ENCODE results near the gene RAPH1.

DNA sequence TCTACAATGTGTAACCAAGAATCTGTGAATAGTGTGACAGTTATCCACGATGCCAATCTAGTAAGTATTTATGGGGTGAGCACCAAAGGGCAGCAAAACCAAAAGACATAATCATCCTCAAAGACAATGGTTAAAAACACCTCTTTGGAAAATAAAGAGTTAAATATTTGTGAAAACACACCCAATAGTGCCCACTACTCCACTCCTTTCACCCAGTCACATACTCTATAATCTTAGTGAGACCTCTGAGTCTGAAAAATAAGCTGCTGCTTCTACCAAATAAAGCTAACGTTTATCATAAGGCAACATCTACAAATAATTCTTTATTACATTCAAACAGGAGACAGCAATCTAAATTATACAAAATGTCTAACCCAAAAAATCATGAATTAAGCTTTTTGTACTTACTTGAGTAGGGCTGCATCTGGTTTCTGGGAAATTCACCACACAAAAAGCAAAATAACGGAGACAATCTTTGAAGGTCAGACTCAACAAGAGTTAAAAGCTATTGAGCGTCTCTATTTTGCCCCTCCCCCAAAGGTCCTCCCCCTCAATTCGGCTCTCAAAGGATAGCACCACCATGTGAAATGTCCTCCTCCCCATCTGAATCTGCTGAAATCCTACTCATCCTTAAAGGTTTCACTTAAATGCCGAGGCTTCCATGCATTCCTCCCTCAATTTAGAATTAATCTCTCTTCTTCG lies 2.0 kb downstream of the RAPH1 start:
- TF ChIP-seq, protein P1, sequence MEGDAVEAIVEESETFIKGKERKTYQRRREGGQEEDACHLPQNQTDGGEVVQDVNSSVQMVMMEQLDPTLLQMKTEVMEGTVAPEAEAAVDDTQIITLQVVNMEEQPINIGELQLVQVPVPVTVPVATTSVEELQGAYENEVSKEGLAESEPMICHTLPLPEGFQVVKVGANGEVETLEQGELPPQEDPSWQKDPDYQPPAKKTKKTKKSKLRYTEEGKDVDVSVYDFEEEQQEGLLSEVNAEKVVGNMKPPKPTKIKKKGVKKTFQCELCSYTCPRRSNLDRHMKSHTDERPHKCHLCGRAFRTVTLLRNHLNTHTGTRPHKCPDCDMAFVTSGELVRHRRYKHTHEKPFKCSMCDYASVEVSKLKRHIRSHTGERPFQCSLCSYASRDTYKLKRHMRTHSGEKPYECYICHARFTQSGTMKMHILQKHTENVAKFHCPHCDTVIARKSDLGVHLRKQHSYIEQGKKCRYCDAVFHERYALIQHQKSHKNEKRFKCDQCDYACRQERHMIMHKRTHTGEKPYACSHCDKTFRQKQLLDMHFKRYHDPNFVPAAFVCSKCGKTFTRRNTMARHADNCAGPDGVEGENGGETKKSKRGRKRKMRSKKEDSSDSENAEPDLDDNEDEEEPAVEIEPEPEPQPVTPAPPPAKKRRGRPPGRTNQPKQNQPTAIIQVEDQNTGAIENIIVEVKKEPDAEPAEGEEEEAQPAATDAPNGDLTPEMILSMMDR (conservative IDR thresholded peaks at IDR 0.05), result no peak
- TF ChIP-seq ZFX (IDR thresholded peaks at IDR 0.05), result no peak

Data from C4-2B (cell line).